Measurements from ENCODE around the gene GPR35.

The GPR35 gene

GRCh38 chr2:240589375-240589774, 35.9 kb upstream of the GPR35 start:
- no peak for DNase-seq (ENCODE audit: low spot score)

GRCh38 chr2:240589850-240590525, 35.3 kb upstream of the GPR35 start:
- DNase-seq (ENCODE audit: low spot score), result no peak

- DNase-seq (ENCODE audit: low spot score), result no peak
These were observed 34.6 kb upstream of the GPR35 start for GRCh38 chr2:240590681-240591111.

GRCh38 chr2:240591226-240591625, 34.1 kb upstream of the GPR35 start:
- no peak for DNase-seq (ENCODE audit: low spot score)

GRCh38 chr2:240591784-240592183, 33.5 kb upstream of the GPR35 start:
- no peak for DNase-seq (ENCODE audit: low spot score)

GRCh38 chr2:240593026-240593702, 32.1 kb upstream of the GPR35 start:
- DNase-seq (ENCODE audit: low spot score), result no peak

- DNase-seq (ENCODE audit: low spot score), result no peak
These were observed 31.4 kb upstream of the GPR35 start for GRCh38 chr2:240593703-240594451.

GRCh38 chr2:240594511-240595380, 30.5 kb upstream of the GPR35 start:
- no peak for DNase-seq (ENCODE audit: low spot score)

- DNase-seq (ENCODE audit: low spot score), result peak; percentile 24
These were observed 29.8 kb upstream of the GPR35 start for GRCh38 chr2:240595381-240596079.

- no peak for DNase-seq (ENCODE audit: low spot score)
These were observed 29.2 kb upstream of the GPR35 start for GRCh38 chr2:240596080-240596460.

- DNase-seq (ENCODE audit: low spot score), result no peak
These were observed 28.8 kb upstream of the GPR35 start for GRCh38 chr2:240596491-240596931.

GRCh38 chr2:240597054-240597418, 28.2 kb upstream of the GPR35 start:
- DNase-seq (ENCODE audit: low spot score), result no peak

GRCh38 chr2:240597419-240598181, 27.7 kb upstream of the GPR35 start:
- no peak for DNase-seq (ENCODE audit: low spot score)

GRCh38 chr2:240598311-240598911, 26.9 kb upstream of the GPR35 start:
- DNase-seq (ENCODE audit: low spot score), result no peak

GRCh38 chr2:240599141-240599583, 26.1 kb upstream of the GPR35 start:
- no peak for DNase-seq (ENCODE audit: low spot score)

GRCh38 chr2:240600451-240600961, 24.8 kb upstream of the GPR35 start:
- no peak for DNase-seq (ENCODE audit: low spot score)

GRCh38 chr2:240601061-240601830, 24.0 kb upstream of the GPR35 start:
- no peak for DNase-seq (ENCODE audit: low spot score)

- DNase-seq (ENCODE audit: low spot score), result no peak
These were observed 23.5 kb upstream of the GPR35 start for GRCh38 chr2:240601831-240602160.
